Measurements from ENCODE around the gene ABHD11.
A peak's percentile ranks its signal among the peaks of the same experiment; 100 is the strongest.
"Not testable (repeated sequence)": the region's sequence is repeated elsewhere in the genome, so short reads cannot be mapped to it uniquely, and the experiment has no call there.

Gene ABHD11, protein sequence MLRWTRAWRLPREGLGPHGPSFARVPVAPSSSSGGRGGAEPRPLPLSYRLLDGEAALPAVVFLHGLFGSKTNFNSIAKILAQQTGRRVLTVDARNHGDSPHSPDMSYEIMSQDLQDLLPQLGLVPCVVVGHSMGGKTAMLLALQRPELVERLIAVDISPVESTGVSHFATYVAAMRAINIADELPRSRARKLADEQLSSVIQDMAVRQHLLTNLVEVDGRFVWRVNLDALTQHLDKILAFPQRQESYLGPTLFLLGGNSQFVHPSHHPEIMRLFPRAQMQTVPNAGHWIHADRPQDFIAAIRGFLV

DNA sequence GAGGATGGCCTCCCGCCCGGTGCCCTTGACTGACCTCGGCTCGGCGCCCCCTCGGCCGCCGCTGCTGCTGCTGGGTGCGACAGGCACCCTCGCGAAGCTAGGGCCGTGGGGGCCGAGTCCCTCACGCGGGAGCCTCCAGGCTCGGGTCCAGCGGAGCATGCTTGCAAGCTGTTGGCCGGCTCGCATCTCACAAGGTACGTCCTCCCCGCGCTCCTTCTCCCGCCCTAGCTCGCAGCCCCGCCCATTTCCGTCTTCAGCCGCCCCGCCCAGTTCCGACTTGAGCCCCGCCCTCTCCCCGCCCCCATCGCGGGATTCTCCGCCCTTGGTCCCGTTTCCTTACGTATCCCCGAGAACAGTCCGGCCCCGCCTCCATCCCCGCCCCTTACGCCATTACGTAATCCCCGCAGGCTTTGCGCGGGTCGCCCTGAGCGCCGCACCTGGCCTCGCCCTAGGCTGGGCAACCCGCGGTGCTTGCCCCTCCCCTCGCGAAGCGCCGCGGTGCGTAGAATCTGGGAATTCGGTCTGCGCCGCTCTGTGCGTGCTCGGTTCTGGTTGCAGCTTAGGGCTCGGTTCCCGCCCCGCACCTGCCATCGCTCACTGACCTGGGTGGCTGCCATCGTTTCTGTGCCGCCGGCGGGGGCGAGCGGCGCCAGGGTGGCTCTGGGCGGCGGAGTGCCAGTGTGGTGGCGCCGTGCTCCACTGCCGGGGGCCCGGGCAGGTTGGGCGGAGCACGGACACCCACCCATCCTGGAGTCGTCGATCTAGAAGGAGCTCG lies at the start of gene ABHD11:
Gene ABHD11, minus strand, starts transcription at position 191 of the 775 bp plus-strand sequence. Its CDS starts 32 bp downstream, at position 159.
- DNase-seq, result peak; percentile 95

DNA sequence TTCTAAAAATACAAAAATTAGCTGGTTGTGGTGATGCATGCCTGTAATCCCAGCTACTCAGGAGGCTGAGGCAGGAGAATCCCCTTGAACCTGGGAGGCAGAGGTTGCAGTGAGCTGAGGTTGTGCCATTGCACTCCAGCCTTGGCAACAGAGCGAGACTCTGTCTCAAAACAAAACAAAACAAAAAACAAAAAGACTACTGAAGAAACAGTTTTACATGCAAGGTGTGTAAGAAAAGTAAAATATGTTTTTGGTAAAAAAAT lies 49.1 kb upstream of the ABHD11 start:
- DNase-seq, result not testable (repeated sequence)

DNA sequence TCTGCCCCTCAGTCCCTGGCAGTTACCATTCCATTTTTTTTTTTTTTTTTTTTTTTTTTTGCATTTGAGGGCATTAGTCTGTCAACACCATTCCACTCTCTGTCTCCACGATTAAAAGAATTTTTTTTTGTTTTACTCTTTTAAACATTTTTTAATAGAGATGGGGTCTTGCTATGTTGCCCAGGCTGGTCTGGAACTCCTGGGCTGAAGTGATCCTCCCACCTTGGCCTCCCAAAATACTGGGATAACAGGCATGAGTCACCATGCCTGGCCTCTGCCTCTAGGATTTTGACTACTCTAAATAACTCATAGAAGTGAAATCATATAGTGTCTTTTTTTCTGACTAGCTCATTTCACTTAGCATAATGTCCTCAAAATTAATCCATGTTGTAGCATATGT lies 48.0 kb upstream of the ABHD11 start:
- no peak for DNase-seq

DNA sequence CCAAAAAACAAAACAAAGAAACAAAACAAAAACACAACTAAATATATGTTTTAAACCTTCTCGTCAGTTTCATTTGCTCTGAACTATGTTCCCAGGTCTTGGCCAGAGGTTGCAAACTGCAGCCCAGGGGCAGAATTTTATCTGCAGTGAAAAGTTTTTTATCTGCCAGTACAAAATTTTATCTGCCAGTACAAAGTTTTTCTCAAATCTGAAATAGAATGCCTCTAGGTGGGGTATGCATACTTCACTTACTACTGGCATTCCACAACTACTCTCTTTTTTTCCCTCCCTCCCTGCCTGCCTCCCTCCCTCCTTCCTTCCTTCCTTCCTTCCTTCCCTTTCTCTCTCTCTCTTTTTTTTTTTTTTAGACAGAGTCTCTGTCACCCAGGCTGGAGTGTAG lies 40.9 kb upstream of the ABHD11 start:
- no peak for DNase-seq

DNA sequence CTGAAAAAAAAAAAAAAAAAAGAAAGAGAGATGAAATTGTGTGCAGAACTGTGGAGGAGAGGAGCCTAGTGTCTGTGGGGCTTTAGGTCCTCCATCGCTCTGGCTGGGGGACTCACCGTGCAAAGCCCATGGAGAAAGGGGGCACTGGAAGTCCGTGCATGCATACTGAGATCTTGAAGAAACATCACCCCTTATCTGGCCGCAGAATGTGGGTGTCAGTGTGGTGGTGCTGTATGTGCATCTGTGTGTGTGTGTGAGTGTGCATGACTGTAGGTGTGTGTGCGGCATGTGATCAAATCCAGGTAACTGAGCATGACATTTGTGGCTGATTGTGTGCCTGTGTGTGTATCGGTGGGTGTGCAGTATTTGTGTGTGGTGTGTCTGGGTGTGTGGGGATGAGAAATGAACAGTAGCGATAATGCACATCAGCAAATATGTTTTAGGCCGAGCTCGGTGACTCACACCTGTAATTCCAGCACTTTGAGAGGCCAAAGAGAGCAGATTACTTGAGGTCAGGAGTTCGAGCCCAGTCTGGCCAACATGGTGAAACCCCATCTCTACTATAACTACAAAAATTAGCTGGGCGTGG lies 40.3 kb upstream of the ABHD11 start:
- DNase-seq, result no peak

DNA sequence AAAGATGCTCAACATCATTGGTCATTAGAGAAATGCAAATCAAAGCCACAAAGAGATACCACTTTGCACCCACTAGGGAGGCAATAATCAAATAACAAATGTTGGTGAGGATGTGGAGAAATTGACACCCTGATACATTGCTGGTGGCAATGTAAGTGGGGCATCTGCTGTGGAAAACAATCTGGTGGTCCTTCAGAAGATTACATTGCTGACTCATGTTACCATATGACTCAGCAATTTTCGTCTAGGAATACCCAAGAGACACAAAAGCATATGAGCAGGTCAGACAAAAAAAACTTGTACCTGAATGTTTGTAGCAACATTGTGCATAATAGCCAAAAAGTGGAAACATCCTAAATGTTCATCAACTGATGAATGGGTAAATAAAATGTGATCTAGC lies 36.3 kb upstream of the ABHD11 start:
- no peak for DNase-seq

DNA sequence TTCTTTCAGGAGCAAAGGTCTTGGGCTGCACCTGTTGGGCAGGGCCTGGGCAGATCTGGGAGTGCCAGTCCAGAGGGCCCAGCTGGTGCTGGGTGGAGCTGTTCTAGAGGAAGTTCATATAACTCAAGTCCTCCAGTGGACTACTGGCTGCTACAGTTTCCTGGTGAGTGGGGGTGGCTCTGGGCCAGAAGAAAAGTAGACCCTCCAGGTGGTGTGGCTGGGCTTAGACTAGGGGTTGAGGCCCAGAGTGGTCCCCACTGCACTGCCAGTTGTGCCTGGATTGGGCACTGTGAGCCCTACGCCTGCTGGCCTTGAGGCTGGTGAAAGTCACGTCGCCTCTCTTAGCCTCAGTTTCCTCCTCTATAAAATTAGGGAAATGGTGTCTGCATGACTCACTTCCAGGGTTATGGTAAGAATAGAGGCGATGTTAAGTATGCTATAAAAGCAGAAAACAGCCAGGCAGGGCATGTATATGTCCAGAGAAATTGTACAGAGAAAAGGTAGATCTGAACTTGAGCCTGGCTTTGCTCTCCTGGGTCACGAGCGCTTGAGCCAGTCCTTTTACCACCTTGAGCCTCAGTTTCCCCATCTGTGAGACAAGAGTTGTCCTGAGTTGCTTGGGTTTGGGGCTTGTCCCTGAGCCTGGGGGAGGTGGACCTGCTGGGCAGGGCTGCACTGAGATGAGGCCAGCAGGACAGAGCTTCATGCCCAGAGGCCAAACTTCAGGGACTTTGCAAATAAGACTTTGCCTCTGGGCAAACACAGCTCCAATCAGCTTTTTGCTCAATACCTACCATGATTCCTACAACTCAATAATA lies 35.3 kb upstream of the ABHD11 start:
- DNase-seq, result no peak

DNA sequence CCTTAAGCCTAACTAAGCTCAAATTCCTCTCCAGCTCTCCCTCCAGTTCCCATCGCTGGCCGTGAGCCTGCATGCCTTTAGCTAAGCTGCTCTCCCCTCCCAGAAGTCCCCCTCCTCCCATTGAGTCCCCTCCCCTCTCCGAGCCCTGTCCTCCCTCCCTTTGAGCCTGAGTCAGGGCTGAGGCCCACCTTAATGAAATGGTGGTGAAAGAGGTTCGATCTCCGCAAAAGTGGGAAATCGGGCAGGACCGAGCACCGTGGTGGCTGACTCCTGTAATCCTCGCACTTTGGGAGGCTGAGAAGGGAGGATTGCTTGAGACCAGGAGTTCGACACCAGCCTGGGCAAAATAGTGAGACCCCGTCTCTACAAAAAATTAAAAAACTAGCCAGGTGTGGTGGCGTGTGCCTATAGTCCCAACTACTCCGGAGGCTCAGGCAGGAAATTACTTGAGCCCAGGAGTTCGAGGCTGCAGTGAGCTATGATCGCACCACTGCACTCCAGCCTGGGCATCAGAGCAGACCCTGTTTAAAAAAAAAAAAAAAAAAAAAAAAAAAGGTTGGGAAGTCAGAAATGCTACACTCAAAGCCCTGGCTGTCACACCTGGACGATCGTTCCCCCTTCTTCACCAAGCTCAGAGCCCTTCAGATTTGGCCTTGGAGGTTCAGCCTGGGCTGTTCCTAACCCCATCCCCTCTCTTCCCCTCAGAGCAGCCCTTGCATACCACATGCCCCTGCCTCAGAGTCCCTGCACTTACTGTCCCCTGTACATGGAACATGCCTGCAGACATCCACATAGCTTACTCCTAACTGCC lies 32.5 kb upstream of the ABHD11 start:
- no peak for DNase-seq

DNA sequence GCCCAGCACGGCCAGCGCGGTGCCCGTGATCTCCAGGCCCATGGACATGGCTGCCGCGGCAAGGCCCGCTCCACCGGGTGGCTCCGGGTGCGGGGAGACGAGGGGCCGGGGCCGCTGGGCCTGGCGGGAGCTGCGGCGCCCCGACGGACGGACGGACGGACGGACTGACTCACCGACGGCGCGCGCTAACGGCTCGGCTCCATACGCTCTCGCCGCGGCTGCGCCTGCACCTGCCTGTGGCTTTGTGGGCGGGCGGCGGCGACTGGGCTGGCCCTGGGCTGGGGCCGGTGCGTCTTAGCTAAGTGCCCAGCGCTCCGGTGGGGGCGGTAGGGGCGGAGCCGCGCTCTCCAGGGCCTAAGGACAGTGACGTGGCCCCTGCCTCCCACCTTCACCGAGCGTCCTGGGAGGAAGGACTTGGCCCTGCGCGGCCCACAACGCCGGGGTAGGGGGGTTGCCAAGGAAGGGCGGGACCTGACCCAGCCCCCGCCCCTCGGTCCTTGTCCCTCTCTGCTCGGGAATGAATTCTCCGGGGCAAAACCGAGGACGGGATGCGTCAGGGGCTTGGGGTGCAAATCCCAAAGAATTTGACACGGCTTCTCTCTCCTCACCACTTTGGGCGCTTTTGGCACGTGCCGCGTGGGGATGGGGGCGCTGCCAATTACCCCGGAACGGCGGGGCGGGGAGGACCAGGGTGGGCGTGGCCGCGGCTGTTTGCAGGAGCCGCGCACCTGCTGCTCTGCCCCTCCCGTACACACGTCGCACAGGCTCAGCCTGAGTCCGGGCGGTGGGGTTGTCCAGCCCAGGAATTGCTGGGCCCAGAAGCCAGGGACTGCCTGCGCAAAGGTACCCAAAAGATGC lies 31.6 kb upstream of the ABHD11 start, which contains the start of gene CLDN3:
Gene CLDN3, minus strand, starts transcription at position 269 of the 858 bp plus-strand sequence. Its CDS starts 221 bp downstream, at position 48.
- DNase-seq, result peak; percentile 94

DNA sequence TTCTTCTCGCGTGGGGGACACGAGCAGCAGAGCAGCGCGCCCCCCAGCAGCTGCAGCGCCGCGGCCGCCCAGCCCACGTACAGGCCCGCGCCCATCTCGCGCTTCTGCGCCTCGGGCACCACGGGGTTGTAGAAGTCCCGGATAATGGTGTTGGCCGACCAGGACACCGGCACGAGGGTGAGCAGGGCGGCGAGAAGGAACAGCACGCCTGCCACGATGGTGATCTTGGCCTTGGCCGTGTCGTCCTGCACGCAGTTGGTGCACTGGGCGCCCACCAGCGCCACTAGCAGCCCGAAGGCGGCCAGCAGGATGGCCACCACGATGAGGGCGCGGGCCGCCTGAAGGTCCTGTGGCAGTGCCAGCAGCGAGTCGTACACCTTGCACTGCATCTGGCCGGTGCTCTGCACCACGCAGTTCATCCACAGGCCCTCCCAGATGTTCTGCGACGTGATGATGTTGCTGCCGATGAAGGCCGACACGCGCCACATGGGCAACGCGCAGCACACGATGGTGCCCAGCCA lies 30.9 kb upstream of the ABHD11 start:
- peak; percentile 9 for DNase-seq

DNA sequence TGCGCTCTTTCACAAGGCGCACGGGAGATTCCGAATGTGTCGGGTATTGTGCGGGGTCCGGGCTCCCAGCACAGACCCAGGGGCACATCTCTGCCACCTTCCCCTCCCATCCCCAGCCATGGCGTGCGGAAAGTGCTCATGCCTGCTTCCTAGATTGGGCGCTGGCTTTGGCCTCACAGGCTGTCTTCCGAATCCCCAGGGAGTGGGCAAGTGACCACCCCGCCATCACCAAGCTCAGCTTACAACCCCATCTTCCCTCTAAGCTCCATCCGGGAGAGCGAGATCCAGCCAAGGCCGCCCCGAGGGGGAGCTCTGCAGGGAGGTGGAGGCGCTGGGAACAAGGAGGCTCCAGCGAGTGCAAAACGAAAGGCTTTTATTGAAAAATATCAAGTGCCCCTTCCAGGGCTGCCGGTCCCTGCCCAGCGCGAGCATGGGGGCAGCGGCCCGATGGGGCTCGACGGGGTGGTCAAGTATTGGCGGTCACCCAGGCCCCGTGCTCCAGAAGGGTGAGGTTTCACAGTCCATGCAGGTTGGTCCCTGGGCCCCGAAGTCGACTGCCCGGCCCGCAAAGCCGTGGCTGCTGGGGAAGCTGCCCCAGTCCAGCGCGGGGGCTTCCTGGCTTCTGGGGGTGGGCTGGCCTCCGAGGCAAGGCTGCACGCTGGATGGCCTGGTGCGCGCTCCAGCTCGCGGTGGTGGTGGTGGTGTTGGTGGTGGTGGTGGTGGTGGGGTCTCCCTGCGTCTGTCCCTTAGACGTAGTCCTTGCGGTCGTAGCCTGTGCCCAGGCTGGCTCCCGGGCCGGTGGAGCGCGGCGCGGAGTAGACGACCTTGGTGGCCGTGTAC lies 30.3 kb upstream of the ABHD11 start:
- peak; percentile 7 for DNase-seq

DNA sequence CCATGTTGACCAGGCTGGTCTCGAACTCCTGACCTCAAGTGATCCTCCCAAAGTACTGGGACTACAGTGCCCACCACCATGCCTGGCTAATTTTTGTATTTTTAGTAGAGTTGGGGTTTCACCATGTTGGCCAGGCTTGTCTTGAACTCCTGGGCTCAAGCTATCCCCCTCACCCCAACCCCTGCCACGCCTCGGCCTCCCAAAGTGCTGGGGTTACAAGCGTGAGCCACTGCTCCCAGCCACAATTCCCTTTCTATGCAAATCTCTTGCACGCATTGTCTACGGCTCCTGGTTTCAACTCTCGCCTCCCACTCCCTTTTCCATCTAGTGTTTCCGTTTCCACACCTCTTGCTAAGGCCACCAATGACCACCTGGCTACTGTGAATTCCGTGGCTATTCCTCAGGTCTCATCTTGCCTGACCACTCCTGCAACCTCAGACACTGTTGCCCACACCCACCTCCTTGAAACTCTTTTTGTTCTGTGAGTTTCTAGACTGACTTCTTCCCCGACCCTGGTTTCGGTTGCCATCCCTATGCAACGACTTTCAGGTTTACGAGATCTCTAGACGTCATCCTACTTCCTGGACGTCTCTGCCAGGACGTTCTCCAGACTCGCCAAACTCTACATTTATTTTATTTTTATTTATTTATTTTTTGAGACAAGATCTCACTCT lies 28.1 kb upstream of the ABHD11 start:
- no peak for DNase-seq

DNA sequence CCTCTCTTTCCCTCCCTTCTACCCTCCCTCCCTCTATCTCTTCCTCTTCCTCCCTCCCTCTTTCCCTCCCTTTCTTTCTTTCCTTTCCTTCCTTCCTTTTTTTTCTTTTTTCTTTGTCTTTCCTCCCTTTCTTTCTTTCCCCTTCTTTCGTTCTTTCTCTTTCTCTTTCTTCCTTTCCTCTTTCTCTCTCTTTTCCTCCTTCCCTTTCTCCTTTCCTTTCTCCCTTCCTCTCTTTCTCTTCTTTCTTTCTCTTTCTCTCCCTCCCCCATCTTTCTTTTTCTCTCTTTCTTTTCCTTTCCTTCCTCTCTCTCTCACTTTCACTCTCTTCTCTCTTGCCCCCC lies 24.0 kb upstream of the ABHD11 start:
- DNase-seq, result no peak

DNA sequence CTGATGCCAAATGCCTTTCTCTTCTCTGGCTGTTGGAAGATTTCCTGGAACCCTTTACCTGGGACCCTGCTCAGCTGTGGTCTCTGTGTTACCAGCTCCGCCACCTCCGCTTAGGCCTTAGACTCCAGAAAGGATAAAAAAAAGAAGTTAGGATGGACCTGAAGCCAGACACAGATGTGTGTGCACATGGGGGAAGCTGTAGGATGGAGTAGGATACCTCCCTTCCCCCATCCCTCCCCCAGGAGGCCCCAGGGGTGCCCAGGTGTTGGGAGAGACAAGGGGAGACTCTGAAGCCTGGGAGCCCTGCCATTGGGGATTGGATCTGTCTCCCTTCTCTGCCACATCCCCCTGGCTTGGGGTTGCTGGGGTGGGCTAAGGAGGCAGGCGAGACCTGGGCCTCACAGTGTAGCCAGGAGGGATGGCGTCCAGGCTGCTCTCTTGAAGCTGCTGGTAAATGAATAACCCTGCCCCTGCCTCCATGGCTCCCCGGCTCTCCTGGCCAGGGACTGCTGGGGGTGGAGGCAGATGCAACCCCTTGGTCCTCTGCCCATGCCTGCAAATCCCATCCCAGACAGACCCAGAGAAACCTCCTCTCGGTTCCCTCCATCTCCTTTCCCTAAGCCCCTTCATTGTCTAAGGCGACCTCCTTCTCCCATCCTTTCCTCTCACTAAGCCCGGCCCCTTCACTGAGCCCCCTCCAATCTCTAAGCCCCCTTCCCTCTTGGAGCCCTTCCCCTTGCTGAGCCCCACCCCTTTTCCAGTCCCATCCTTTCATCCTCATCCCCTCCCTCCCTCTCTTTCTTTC lies 23.5 kb upstream of the ABHD11 start:
- no peak for DNase-seq

DNA sequence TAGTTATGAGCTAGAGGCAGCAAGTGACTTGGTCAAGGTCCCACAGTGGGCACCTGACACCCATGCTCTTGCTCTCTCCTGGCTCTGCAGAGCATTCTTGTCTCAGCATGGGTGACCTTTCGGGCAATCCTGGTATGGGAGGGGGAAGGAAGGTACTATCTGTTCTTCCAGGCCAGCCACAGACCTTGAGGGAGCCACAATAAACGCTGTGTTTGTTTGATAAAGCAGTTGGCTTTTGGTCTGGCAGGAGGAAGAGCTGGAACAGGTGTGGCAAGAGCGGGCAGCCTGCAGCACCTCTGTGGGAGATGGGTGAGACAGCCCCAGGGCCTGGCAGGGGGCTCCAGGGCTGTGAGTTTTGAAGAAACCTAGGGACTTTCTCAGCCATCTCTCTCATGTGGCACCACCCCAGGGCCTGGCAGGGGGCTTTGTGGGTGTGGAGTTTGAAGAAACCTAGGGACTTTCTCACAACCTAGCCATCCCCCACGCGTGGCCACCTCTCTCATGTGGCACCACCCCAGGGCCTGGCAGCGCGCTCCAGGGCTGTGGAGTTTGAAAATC lies 20.1 kb upstream of the ABHD11 start:
- DNase-seq, result no peak

DNA sequence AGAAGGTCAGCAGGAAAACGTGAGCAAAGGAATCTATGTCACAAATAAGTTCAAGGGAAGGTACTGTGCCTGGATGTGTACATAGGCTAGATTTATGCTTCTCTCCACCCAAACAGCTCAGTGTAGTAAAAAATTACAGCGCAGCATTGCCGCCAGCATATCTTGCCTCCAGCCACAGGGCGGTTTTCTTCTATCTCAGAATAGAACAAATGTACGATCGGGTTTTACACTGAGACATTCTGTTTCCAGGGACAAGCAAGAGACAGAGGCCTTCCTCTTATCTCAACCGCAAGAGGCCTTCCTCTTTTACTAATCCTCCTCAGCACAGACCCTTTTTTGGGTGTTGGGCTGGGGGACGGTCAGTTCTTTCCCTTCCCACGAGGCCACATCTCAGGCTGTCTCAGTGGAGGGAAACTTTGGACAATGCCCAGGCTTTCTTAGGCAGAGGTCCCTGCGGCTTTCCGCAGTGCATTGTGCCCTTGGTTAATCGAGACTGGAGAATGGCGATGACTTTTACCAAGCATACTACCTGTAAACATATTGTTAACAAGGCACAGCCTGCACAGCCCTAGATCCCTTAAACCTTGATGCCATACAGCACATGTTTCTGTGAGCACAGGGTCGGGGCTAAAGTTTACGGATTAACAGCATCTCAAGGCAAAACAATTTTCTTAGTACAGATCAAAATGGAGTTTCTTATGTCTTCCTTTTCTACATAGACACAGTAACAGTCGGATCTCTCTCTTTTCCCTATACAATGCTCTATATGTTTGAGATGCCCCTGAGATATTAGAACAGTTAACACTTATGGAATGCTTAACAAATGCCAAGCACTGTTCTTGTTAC lies 11.6 kb upstream of the ABHD11 start:
- DNase-seq, result no peak

DNA sequence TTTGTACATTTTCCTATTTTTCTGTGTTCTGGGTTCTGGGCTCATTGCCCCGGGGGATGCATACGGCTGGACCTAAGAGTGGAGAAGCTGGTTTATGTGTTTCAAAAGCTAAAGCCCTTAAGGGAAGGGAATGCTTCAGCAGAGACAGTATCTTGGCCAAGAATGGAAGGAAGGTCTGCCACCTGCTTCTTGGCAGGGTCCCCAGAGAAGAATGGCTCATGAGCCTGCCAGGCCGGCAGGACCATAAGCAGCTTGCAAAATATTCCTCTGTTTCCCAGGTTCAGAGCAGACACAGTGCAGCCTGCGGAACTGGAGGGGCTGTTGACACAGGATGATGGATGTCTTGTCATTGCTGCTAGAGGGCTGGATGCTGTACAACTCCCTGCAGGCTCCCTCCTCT lies 7.8 kb upstream of the ABHD11 start:
- DNase-seq, result no peak
